Cerebellar nuclear complex (tissue), 1 donor: ENCODE data around the gene RGS10.

ENCODE experiments used
- DNase-seq, 2 experiments: peaks; one replicate each; lab custom pipeline; 2025; lab: John Stamatoyannopoulos, UW

The RGS10 gene

GRCh38 chr10:119518176-119518575 lies 24.3 kb downstream of the RGS10 start:
- no peak for DNase-seq

GRCh38 chr10:119517235-119518141 lies 25.0 kb downstream of the RGS10 start:
- DNase-seq = no peak

GRCh38 chr10:119516381-119517234 lies 25.9 kb downstream of the RGS10 start:
- no peak for DNase-seq

- DNase-seq = no peak
These were observed 26.9 kb downstream of the RGS10 start for GRCh38 chr10:119515511-119516045.

GRCh38 chr10:119514819-119515218 lies 27.7 kb downstream of the RGS10 start:
- DNase-seq = no peak

- no peak for DNase-seq
These were observed 30.5 kb downstream of the RGS10 start for GRCh38 chr10:119511828-119512515.

- DNase-seq = no peak
These were observed 32.5 kb downstream of the RGS10 start for GRCh38 chr10:119509909-119510451.

- DNase-seq = no peak
These were observed 35.4 kb downstream of the RGS10 start for GRCh38 chr10:119507115-119507514.

GRCh38 chr10:119505588-119506315 lies 36.8 kb downstream of the RGS10 start:
- DNase-seq = no peak

GRCh38 chr10:119505131-119505551 lies 37.4 kb downstream of the RGS10 start:
- no peak for DNase-seq

GRCh38 chr10:119504651-119505050 lies 37.9 kb downstream of the RGS10 start:
- DNase-seq = no peak

- DNase-seq = no peak
These were observed 38.7 kb downstream of the RGS10 start for GRCh38 chr10:119503821-119504220.

GRCh38 chr10:119502618-119503155 lies 39.8 kb downstream of the RGS10 start:
- DNase-seq = no peak

GRCh38 chr10:119502209-119502608 lies 40.3 kb downstream of the RGS10 start:
- no peak for DNase-seq

- DNase-seq = no peak
These were observed 40.8 kb downstream of the RGS10 start for GRCh38 chr10:119501690-119502089.

- no peak for DNase-seq
These were observed 41.7 kb downstream of the RGS10 start for GRCh38 chr10:119500821-119501220.

GRCh38 chr10:119500123-119500795 lies 42.3 kb downstream of the RGS10 start:
- DNase-seq = no peak

- DNase-seq = no peak
These were observed 42.9 kb downstream of the RGS10 start for GRCh38 chr10:119499677-119500002.

- DNase-seq = no peak
These were observed 43.4 kb downstream of the RGS10 start for GRCh38 chr10:119498889-119499676.
